Parathyroid adenoma (tissue), 2 donors: ENCODE measurements around the gene HACD1.
A peak's percentile ranks its signal among the peaks of the same experiment; 100 is the strongest.

Experiments
- H2AFZ ChIP-seq: fragments of 300-600 bp; sonication (generic); one replicate; pipeline ENCODE4 v1.7.0; 2017; ENCODE audit warnings: antibody characterized with exemption, mild to moderate bottlenecking
- H3K27ac ChIP-seq: fragments of 300-600 bp; sonication (generic); one replicate; pipeline ENCODE4 v1.7.0; 2017
- H3K27me3 ChIP-seq: fragments of 300-600 bp; sonication (generic); one replicate; pipeline ENCODE4 v1.7.0; 2017; ENCODE audit warnings: low read length; ENCODE audit not compliant: control insufficient read depth, insufficient read depth
- H3K36me3 ChIP-seq: fragments of 300-600 bp; sonication (generic); one replicate; pipeline ENCODE4 v1.7.0; 2017; ENCODE audit warnings: low read length; ENCODE audit not compliant: control insufficient read depth, insufficient read depth
- H3K4me1 ChIP-seq: fragments of 300-600 bp; sonication (generic); one replicate; pipeline ENCODE4 v1.7.0; 2017; ENCODE audit warnings: control low read depth
- H3K4me2 ChIP-seq: fragments of 300-600 bp; sonication (generic); one replicate; pipeline ENCODE4 v1.7.0; 2017; ENCODE audit warnings: low read length
- H3K4me3 ChIP-seq: fragments of 300-600 bp; sonication (generic); one replicate; pipeline ENCODE4 v1.7.0; 2017; ENCODE audit warnings: low read depth, low read length
- H3K79me2 ChIP-seq: fragments of 300-600 bp; sonication (generic); one replicate; pipeline ENCODE4 v1.7.0; 2017; ENCODE audit warnings: control low read depth
- H3K9ac ChIP-seq: fragments of 300-600 bp; sonication (generic); one replicate; pipeline ENCODE4 v1.7.0; 2017; ENCODE audit warnings: mild to moderate bottlenecking
- H3K9me3 ChIP-seq: fragments of 300-600 bp; sonication (generic); one replicate; pipeline ENCODE4 v1.7.0; 2017; ENCODE audit warnings: low read length; ENCODE audit not compliant: control insufficient read depth
- TF ChIP-seq, protein P1 (sequence below): fragments of 300-600 bp; sonication (generic); IDR thresholded peaks from one replicate; pipeline ENCODE4 v1.7.0; 2017; ENCODE audit warnings: antibody characterized with exemption, mild to moderate bottlenecking
- donor health status: primary hyperparathyroidism.

The HACD1 gene, protein sequence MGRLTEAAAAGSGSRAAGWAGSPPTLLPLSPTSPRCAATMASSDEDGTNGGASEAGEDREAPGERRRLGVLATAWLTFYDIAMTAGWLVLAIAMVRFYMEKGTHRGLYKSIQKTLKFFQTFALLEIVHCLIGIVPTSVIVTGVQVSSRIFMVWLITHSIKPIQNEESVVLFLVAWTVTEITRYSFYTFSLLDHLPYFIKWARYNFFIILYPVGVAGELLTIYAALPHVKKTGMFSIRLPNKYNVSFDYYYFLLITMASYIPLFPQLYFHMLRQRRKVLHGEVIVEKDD

DNA sequence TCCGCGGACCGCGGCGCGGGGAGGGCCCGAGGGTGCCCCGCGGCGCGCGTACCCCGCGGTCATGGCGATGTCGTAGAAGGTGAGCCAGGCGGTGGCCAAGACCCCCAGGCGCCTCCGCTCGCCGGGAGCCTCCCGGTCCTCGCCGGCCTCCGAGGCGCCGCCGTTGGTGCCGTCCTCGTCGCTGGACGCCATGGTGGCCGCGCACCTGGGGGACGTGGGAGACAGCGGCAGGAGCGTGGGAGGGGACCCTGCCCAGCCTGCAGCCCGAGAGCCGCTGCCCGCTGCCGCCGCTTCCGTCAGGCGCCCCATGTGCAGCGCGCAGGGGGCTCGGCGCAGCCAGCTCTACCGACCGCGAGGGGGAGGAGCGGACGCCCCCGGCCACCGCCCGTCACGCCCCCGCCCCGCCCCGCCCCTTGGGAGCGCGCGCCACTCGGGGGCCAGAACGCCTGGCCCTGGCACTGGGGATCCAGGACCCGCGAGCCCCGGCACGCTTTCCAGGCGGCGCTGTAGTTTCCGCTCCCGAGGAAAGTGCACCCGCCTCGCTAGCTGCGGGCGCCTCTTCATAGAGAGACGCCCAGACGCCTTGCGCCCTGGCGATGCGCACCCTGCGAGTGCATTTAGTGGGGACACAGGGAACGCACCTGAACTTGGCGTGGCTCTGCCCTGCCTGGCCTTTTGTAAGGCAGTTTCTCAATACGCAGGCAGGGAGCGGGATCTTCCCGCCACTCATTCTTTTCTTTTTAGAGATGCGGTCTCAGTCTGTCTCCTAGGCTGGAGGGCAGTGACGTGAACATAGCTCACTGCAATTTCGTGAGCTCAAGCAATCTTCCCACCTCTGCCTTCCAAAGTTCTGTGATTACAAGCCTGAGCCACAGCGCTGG is at the start of gene HACD1:
Gene HACD1, minus strand, starts transcription at position 344 of the 881 bp plus-strand sequence. Its CDS starts 35 bp downstream, at position 309.
- peak within 1 kb of the TSS; percentile 89 for H3K27ac ChIP-seq
- H3K9me3 ChIP-seq = no peaks in the 10 kb centered on the region
- no peaks in the 10 kb centered on the region for H3K36me3 ChIP-seq
- H3K4me3 ChIP-seq = peak within 1 kb of the TSS; percentile 43
- H3K9ac ChIP-seq = no peak within 1 kb of the TSS
- no peaks in the 10 kb centered on the region for H3K27me3 ChIP-seq
- H3K4me1 ChIP-seq = peaks cover 3% of the 10 kb centered on the region
- no peaks in the 10 kb centered on the region for H3K79me2 ChIP-seq
- TF ChIP-seq, protein P1, sequence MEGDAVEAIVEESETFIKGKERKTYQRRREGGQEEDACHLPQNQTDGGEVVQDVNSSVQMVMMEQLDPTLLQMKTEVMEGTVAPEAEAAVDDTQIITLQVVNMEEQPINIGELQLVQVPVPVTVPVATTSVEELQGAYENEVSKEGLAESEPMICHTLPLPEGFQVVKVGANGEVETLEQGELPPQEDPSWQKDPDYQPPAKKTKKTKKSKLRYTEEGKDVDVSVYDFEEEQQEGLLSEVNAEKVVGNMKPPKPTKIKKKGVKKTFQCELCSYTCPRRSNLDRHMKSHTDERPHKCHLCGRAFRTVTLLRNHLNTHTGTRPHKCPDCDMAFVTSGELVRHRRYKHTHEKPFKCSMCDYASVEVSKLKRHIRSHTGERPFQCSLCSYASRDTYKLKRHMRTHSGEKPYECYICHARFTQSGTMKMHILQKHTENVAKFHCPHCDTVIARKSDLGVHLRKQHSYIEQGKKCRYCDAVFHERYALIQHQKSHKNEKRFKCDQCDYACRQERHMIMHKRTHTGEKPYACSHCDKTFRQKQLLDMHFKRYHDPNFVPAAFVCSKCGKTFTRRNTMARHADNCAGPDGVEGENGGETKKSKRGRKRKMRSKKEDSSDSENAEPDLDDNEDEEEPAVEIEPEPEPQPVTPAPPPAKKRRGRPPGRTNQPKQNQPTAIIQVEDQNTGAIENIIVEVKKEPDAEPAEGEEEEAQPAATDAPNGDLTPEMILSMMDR = peak; percentile 9
- H2AFZ ChIP-seq = peak within 1 kb of the TSS; percentile 80
- H3K4me2 ChIP-seq = peak within 1 kb of the TSS; percentile 77

GRCh38 chr10:17665747-17666146 is 48.6 kb upstream of the HACD1 start:
- Histone ChIP-seq H3K4me2 (no peak overlapping the region), H3K4me3 (no peak overlapping the region), H2AFZ (no peak overlapping the region), H3K36me3 (no peaks in the 10 kb centered on the region), H3K27me3 (no peaks in the 10 kb centered on the region), H3K4me1 (no peaks in the 10 kb centered on the region), H3K79me2 (peaks cover 2% of the 10 kb centered on the region), H3K9ac (no peak overlapping the region), H3K27ac (no peak overlapping the region), H3K9me3 (no peaks in the 10 kb centered on the region)
- TF ChIP-seq, protein P1 = no peak

GRCh38 chr10:17663450-17663849 is 46.3 kb upstream of the HACD1 start:
- Histone ChIP-seq H3K27me3 (no peaks in the 10 kb centered on the region), H3K36me3 (no peaks in the 10 kb centered on the region), H3K4me1 (no peaks in the 10 kb centered on the region), H3K4me2 (no peak overlapping the region), H3K4me3 (no peak overlapping the region), H3K79me2 (peaks cover 5% of the 10 kb centered on the region), H3K9ac (no peak overlapping the region), H2AFZ (no peak overlapping the region), H3K27ac (no peak overlapping the region), H3K9me3 (no peaks in the 10 kb centered on the region)
- TF ChIP-seq, protein P1 = no peak

DNA sequence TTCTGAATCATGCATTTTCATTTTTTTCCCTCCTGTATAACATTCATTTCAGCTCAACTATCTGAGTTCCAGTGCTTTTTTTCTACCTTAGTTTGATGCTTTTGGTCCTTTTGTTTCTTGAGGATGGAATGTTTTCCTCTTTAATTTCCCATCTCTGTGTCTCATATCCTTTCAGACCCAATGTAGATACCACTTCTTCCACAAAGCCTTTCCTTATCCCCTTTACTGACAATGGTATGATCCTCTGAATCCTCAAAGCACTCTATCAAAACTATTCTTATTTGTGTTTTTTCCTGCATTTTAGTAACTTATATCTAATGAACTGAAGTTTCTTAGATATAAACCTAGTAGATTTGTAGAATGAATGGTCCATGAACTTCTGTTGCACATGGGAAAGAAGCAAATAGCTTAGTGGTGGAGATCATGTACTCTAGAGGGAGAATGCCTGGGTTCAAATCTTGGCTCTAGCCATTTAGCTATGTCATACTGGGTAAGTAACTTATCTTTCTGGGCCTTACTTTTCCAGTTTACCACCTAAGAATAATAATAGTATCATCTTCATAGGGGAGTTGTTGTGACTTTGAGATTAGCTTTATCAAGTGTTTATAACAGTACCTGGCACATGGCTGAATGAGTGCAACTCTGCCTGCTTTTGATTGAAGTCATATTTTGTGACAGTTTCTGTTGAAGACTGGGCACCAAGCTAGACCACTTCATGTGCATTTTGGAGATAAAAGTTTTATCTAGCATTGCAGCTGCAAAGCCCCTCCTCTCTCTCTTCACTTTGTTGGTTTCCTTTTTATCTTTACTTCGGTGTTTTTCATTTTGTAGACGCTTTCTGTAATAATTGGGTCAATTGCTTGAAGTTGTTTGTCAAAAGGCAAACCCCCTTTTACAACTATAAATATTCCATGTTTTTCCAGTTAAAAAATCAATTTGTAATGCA is 45.3 kb upstream of the HACD1 start:
- no peak overlapping the region for H3K27ac ChIP-seq
- peaks cover 9% of the 10 kb centered on the region for H3K79me2 ChIP-seq
- H3K4me2 ChIP-seq = no peak overlapping the region

More for the DNA sequence above, 45.3 kb upstream of the HACD1 start:
- Histone ChIP-seq H3K9ac (no peak overlapping the region), H2AFZ (no peak overlapping the region), H3K4me1 (no peaks in the 10 kb centered on the region), H3K4me3 (no peak overlapping the region), H3K27me3 (no peaks in the 10 kb centered on the region), H3K36me3 (no peaks in the 10 kb centered on the region), H3K9me3 (no peaks in the 10 kb centered on the region)
- TF ChIP-seq, protein P1 = no peak
